ENCODE data around the gene FYCO1.

GRCh38 chr3:45988362-45988761 is 7.3 kb downstream of the FYCO1 start:
- TF ChIP-seq GATAD2B (conservative IDR thresholded peaks at IDR 0.05; ENCODE audit: low read depth) (no peak), POU2F2 (IDR thresholded peaks at IDR 0.05; ENCODE audit: borderline replicate concordance, low read depth, low read length) (no peak), MYC (IDR thresholded peaks at IDR 0.05; ENCODE audit: insufficient read depth, insufficient read length, insufficient replicate concordance, low read length, severe bottlenecking) (no peak), PBX3 (IDR thresholded peaks at IDR 0.05; ENCODE audit: insufficient replicate concordance, low read depth, low read length) (no peak), CHD4 (IDR thresholded peaks at IDR 0.05) (no peak), CTCF (IDR thresholded peaks at IDR 0.05 in 2 of 3, conservative IDR thresholded peaks at IDR 0.05 in 1 of 3; ENCODE audit: control insufficient read depth in 2 of 3, extremely low read depth in 1 of 3, insufficient read depth in 1 of 3, low read depth in 3 of 3, low read length in 3 of 3) (no peak), CEBPB (IDR thresholded peaks at IDR 0.05; ENCODE audit: borderline replicate concordance in 1 of 2, low read depth in 2 of 2, low read length in 2 of 2) (no peak)

Data from GM12878 (cell line).